CD4-positive, alpha-beta T cell treated with Interleukin-17A for 4 hours (primary cell): ENCODE results near the gene CCT8.
"Not testable (repeated sequence)": the region's sequence is repeated elsewhere in the genome, so short reads cannot be mapped to it uniquely, and the experiment has no call there.

ENCODE experiments used
- DNase-seq: peaks from one replicate; pipeline ENCODE4 v3.0.0-alpha.2; 2020; ENCODE audit warnings: mixed read lengths

Gene CCT8

DNA sequence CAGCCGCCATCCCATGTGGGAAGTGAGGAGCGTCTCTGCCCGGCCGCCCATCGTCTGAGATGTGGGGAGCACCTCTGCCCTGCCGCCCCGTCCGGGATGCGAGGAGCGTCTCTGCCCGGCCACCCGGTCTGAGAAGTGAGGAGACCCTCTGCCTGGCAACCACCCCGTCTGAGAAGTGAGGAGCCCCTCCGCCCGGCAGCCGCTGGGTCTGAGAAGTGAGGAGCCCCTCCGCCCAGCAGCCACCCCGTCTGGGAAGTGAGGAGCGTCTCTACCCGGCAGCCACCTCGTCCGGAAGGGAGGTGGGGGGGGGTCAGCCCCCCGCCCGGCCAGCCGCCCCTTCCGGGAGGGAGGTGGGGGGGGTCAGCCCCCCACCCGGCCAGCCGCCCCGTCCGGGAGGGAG lies 62.2 kb downstream of the CCT8 start:
- not testable (repeated sequence) for DNase-seq

- no peak for DNase-seq
These were observed 65.1 kb downstream of the CCT8 start for GRCh38 chr21:29008367-29008766.

DNA sequence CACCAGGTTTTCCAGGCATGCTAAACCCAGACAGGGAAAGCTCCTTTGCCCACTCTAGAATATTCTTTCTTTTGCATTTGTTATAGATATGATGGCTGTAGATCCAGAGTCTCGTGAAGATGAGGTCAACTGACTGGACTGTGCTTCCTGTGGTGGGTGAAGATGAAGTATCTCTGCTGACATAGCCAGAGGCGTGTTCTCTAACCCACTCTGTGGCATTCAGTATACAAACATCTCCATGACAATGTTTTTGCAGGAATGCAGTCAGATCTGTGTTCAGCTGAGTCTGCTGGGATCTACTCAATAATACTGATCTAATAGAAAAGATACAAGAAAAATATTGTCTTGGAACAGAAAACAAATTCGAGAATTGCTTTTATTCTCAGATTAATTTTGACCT lies 65.6 kb downstream of the CCT8 start:
- DNase-seq, result no peak

DNA sequence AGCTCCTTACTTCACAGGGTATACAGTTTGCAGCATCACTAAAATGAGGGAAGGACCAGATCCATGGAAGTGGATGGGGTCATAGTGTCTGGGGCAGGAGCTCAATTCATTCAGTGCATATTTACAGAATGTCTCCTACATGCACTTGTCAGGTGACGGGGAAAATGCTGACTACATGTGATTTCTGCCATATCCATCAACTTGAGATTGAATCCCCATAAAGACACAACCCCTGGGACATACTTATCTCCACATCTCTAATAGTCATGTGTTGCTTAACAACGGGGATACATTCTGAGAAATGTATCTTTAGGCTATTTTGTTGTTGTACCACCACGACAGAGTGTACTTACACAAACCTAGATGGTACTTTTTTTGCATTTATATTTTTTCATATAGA lies 66.3 kb downstream of the CCT8 start:
- no peak for DNase-seq
